ENCODE data around the gene SUSD1.

Gene SUSD1

DNA sequence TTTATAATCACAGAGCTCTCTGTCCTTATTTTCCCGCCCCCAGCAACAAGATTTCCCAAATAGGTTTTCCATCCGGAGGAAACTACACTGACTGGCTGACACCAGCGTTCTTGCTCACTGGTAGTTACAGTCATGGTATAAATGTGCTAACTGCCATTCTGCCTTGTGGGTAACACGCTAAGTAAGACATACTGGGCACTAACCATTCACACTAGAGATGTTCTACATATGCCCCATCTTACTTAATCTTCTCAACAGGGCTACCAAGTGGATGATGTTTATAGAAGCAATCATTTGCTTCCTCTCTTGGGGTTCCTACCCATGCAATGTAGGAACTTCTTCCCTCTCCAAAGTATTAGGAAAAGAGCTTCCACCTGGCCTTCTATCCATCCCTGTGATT lies 111.5 kb downstream of the SUSD1 start:
- no peak for TF ChIP-seq CTCF (IDR thresholded peaks at IDR 0.05; ENCODE audit: insufficient read depth, low read depth, low read length, missing control alignments)
- DNase-seq (ENCODE audit: low read depth) = no peak
- no peak overlapping the region for H3K4me3 ChIP-seq (ENCODE audit: low read length)

DNA sequence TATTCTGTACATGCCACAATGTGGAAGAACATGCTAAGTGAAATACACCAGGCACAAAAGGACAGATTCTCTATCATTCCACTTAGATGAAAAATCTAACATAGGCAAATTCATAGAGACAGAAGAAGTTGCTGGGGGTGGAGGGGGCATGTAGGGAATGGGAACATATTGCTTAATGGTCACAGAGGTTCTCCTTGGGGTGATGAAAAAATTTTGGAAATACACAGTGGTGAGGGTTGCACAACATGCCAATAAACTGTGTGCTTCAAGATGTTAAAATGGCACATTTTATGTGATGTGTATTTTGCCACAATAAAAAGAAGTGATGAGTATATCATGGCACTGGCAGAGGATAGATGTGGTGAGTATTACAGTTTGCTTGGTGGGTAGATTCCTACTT lies 111.9 kb downstream of the SUSD1 start:
- no peak overlapping the region for H3K4me3 ChIP-seq (ENCODE audit: low read length)

DNA sequence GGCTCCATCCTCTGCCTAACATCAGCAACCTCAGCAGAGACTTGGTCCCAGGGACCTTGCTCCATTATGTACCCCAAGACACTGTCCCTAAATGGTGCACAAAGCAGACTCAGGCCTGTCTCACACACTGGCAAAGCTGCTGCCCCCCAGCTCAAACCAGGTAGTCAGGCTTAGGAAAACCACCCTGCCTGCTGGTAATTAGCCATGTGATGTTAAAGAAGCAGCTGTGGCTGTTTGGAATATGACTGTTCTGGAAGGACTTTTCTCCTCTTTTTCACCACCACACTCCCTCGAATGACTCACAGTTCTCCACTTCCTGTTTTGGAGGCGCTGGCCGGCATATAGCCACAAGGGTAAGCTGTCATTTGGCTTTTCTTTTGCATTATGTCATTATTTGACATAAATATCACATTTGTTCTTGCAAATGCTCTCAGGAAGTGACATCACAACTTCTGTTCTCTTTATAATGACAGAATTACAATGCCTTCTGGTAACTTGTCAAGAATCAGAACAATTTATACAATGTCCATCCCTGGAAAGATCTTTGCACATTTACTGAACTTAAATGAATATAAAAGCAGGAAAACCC lies 113.9 kb downstream of the SUSD1 start:
- DNase-seq (ENCODE audit: low read depth) = peak; percentile 96
- H3K4me3 ChIP-seq (ENCODE audit: low read length) = no peak overlapping the region
- TF ChIP-seq CTCF (IDR thresholded peaks at IDR 0.05; ENCODE audit: insufficient read depth, low read depth, low read length, missing control alignments) = peak; percentile 15

More for the DNA sequence above, 111.9 kb downstream of the SUSD1 start:
- no peak for TF ChIP-seq CTCF (IDR thresholded peaks at IDR 0.05; ENCODE audit: insufficient read depth, low read depth, low read length, missing control alignments)
- no peak for DNase-seq (ENCODE audit: low read depth)

- no peak for DNase-seq (ENCODE audit: low read depth)
- no peak overlapping the region for H3K4me3 ChIP-seq (ENCODE audit: low read length)
- TF ChIP-seq CTCF (IDR thresholded peaks at IDR 0.05; ENCODE audit: insufficient read depth, low read depth, low read length, missing control alignments) = no peak
Observed at GRCh38 chr9:112059966-112060320, 115.2 kb downstream of the SUSD1 start.

GRCh38 chr9:112059145-112059965 lies 115.7 kb downstream of the SUSD1 start:
- no peak for TF ChIP-seq CTCF (IDR thresholded peaks at IDR 0.05; ENCODE audit: insufficient read depth, low read depth, low read length, missing control alignments)
- H3K4me3 ChIP-seq (ENCODE audit: low read length) = no peak overlapping the region
- DNase-seq (ENCODE audit: low read depth) = peak; percentile 87

GRCh38 chr9:112056996-112057395 lies 118.1 kb downstream of the SUSD1 start:
- TF ChIP-seq CTCF (IDR thresholded peaks at IDR 0.05; ENCODE audit: insufficient read depth, low read depth, low read length, missing control alignments) = no peak
- no peak overlapping the region for H3K4me3 ChIP-seq (ENCODE audit: low read length)
- no peak for DNase-seq (ENCODE audit: low read depth)

All from epithelial cell of esophagus (primary cell).